Measurements from ENCODE around the gene MACROD1.

- no peak for TF ChIP-seq CTCF (IDR thresholded peaks at IDR 0.05)
- TF ChIP-seq POLR2A (IDR thresholded peaks at IDR 0.05), result no peak
Observed at GRCh38 chr11:64202992-64203391, 37.1 kb upstream of the MACROD1 start.
